Prostate gland (tissue), 2 donors: ENCODE data around the gene FOXRED1.

ENCODE experiments used
- POLR2AphosphoS5 ChIP-seq: sonication (generic); formaldehyde crosslinking; IDR thresholded peaks from one replicate; pipeline ENCODE4 v1.6.1; 2017; ENCODE audit warnings: antibody characterized with exemption
- TF ChIP-seq, protein P1 (sequence below), 4 experiments: fragments of 200-600 bp in 2 of 4; fragments of 450-650 bp in 2 of 4; sonication (generic) in 2 of 4; IDR thresholded peaks; 1 replicate in 3 of 4; 2 replicates in 1 of 4; pipeline ENCODE4 v1.5.1; 2016 to 2019; ENCODE audit warnings: antibody characterized with exemption in 4 of 4, mild to moderate bottlenecking in 2 of 4, moderate library complexity in 2 of 4

DNA sequence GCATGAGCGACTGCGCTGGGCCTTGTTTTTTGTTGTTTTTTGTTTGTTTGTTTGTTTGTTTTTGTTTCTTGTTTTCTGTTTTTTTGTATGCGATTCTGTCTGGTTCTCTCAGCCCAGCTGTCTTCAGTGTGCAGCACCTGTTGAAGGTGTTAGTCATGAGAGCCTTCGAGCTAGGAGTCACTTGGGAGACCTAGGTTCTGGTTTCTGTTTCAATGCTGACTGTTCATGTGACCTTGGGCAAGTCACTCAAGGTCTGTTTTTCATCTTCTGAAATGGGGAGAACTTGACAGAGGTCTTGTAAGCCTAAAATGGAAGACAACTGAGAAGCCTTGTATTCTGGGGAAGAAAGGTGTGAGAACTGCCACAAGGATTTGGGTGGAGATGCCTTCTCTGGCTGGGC is 36.7 kb downstream of the FOXRED1 start:
- TF ChIP-seq, protein P1, sequence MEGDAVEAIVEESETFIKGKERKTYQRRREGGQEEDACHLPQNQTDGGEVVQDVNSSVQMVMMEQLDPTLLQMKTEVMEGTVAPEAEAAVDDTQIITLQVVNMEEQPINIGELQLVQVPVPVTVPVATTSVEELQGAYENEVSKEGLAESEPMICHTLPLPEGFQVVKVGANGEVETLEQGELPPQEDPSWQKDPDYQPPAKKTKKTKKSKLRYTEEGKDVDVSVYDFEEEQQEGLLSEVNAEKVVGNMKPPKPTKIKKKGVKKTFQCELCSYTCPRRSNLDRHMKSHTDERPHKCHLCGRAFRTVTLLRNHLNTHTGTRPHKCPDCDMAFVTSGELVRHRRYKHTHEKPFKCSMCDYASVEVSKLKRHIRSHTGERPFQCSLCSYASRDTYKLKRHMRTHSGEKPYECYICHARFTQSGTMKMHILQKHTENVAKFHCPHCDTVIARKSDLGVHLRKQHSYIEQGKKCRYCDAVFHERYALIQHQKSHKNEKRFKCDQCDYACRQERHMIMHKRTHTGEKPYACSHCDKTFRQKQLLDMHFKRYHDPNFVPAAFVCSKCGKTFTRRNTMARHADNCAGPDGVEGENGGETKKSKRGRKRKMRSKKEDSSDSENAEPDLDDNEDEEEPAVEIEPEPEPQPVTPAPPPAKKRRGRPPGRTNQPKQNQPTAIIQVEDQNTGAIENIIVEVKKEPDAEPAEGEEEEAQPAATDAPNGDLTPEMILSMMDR (IDR thresholded peaks at IDR 0.05), result no peak
- no peak for TF ChIP-seq POLR2AphosphoS5
